ENCODE measurements around the gene TMCO5A.
"Not testable (repeated sequence)": the region's sequence is repeated elsewhere in the genome, so short reads cannot be mapped to it uniquely, and the experiment has no call there.

TMCO5A gene

DNA sequence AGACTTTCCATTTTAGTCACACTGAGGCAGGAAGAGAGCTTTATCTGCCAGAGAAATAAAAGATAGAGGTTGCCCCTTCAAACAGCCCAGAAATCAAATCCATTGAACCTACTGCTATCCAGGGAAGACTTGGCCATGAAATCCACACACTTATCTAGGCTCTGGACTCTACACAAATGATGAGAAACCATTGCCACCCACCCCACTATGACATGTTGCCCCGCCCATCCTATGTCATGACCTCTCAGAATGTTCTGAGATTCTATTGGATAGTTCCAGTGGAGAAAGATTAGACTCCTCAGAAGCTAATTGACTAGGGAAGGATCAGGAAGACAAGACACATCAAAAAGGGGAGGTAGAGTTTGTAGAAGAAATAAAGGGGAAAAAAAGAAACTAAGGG is at the start of gene TMCO5A:
TSS of gene TMCO5A (plus strand) at position 301 of the 400 bp plus-strand sequence. CDS start 1,684 bp downstream, outside the sequence.
- no peak for DNase-seq

GRCh38 chr15:37885651-37886050 is 48.8 kb upstream of the TMCO5A start:
- DNase-seq, result no peak

GRCh38 chr15:37888356-37888755 is 46.1 kb upstream of the TMCO5A start:
- no peak for DNase-seq

DNA sequence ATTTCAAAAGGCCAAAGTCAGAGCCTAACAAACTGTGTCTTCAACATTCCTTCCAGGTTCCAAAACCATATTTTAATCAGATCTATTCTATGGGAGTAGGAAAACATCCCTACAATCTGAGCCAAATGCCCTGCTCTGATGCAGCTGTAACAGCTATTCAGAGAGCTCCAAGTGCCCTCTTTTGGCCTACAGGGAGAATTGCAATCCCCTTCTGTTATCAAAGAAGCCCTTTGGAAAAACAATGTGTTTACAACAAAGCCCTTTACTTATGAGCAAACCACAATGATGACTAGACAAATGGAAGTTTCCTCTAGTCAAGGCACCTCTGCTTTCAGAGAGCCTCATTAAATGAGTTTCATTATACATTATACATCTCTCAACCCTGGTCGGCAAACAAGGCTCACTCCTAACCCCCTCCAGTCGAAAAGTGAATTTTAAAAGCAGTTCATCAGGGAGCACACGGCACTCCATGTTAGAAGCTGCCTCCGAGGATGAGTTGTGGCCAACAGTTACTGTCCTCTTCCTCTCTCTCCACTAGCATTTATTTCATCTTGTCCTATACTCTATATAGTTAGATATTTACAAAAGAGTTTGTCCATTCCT is 42.6 kb upstream of the TMCO5A start:
- DNase-seq, result peak; percentile 58

- no peak for DNase-seq
Measured at GRCh38 chr15:37893309-37893708, 41.1 kb upstream of the TMCO5A start.

- no peak for DNase-seq
Measured at GRCh38 chr15:37898362-37898761, 36.1 kb upstream of the TMCO5A start.

- no peak for DNase-seq
Measured at GRCh38 chr15:37900326-37901221, 33.9 kb upstream of the TMCO5A start.

DNA sequence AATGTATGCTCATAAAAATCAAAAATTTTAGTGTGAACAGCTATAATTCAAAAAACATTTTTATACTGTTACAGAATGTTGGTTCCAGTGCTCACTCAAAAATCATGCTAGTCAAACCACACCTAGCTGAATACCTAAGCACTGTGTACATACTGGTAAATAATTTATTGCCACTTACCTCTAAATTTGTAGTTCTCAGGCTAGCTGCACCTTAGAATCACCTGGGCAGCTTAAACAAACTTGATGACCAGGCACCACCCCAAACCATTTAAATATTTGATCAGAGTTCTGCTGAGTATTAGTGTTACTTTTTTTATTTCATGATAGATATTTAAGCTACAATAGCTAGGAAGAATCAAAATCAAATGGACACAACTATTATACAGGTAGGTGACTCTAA is 32.3 kb upstream of the TMCO5A start:
- no peak for DNase-seq

DNA sequence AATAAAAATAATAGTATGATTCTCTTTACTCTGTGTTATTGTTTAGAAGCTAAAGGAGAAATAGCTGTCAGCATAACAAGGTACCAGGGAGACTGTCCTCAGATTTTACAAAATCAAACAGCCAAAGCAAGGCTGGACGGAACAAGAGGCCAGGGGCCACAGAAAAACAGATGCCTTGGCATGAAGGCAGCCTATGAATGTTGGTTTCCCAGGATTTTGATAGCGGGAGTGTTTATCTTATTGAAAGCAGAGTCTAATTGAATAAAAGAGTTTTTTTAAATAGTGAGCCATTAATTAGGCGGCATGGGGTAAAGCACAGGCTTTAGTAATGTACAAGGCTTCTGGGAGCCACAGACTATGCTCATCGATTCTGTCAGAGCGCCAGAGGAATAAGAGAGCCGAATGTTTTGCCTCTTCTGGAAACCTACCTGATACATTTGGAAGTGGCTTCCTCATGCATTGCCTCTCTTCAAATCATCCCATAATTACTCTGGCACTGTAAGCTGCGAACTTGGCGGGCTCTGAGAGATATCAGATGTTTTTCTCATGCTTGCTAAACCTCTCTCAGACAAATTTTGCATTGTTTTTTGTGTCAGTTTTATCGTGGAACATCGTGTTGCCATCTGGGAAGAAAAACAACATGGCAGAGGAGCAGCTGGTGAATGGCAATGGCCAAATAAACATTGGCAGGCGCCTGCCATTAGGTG is 30.4 kb upstream of the TMCO5A start:
- DNase-seq, result peak; percentile 68

DNA sequence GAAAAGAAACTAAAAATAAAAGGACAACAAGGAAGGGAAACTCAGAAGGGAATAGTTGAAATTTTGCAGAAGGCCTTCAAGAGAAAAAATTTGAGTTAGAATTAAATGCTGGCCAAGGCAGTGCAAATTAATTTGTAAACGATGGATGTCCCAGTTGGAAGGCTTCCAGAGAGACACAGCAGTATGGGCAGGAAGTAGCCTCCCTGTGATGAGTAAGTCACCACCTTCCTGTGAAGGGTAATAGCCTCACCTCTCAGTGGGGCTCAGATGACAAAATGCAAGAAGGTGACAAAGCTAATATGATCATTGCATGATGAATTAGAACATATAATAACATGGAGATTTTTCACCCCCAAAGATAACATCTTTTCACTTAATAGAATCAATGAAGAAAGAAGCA is 27.3 kb upstream of the TMCO5A start:
- no peak for DNase-seq

DNA sequence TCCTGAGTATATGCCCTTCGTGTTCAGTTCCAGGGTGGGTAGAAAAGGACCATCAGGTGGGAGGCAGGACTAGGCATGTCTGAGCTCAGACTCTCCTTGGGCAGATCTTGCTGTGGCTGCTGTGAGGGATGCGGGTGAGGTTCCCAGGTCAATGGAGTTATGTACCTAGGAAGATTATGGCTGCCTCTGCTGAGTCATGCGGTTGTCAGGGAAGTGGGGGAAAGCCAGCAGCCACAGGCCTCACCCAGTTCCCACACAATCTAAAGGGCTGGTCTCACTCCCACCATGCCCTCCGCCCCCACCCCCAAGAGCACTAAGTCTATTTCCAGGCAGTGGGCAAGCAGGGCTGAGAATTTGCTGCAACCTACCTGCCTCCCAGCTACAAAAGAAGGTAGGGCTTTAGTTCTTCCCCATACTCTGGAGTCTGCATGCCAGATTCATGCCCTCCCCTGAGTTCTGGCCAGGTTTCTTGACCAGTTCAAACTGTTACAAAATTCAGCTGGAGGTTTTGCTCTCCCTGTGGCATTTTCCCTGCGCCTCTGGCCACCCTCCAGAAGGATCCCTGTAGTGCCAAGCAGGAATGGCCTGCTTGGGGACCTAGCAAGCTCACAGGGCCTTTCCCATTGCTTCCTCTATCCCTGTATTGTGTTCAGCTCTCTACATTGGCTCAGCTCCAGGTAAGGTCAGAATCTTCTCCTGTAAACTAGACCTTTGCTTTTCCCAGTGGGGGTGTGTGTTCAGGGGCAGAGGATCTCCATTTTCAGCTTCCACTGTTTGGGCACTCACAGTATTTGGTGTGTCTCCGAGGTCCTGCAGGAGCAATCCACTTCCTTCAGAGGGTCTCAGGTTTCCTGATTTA is 12.7 kb upstream of the TMCO5A start:
- no peak for DNase-seq

DNA sequence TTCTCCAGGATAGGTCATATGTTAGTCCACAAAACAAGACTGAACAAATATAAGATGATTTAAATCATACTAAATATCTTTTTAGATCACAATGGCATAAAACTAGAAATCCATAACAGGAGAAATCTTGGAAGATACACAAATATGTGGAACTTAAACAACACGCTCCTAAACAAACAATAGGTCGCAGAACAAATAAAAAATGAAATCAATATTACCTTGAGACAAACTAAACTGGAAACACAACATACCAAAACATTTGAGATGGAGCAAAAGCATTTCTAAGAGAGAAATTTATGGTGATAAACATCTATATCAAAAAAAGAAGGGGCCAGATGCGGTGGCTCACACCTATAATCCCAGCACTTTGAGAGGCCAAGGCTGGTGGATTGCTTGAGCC is 8.3 kb upstream of the TMCO5A start:
- no peak for DNase-seq

DNA sequence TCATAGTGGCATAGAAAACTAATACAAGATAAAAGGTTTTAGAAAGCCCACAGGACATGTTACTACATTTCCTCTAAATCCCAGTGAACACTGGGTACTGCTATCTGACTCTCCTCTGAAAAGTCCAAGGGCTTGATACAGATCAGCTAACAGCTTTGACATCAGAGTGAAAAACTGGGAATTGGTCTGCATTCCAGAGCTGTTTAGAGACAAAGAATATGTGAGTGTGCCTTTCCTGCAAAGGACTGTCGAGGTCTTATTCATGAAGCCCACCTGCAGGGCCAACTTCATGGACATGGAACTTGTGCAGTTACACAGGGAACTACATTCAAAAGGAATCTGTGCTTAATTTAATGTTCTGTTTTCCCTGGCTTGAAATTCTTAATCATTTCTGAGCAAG is 5.2 kb upstream of the TMCO5A start:
- DNase-seq, result no peak

DNA sequence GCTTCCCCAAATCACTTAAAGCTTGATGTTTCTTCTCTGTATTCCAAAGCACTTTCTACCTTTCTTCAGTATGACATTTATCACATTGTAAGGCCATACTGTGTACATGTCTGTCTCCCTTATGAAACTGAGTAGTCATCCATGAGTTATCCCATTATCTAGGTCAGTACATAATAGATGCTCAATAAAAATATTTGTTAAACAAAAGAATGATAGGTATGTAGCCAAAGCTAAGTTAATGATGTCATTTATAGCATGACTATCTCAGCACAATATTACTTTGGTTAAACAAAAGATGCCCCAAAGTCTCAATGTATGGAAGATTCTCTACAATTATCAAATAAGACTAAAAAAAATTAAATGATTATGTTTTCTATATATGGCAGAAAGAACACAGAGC is 3.1 kb upstream of the TMCO5A start:
- no peak for DNase-seq

DNA sequence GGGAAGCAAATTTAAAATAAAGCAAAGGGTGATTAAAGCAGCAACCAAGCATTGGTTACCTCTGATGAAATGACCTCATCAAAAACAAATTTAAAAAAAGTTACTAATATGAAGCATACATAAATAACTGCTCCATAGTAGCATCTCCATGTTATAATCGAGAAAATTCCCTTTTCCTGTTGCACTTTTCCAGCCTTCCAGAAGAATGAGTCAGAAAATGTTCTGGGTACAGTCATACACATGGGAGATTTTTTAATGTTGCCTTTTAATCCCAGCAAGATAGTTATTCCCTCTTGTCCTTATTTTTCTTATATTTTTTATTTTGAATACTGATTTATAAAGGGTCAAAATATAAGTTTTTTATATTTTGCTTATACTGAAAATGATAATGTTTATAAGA is 2.6 kb upstream of the TMCO5A start:
- no peak for DNase-seq

- no peak for DNase-seq
Measured at GRCh38 chr15:37932549-37932948, 1.9 kb upstream of the TMCO5A start.

DNA sequence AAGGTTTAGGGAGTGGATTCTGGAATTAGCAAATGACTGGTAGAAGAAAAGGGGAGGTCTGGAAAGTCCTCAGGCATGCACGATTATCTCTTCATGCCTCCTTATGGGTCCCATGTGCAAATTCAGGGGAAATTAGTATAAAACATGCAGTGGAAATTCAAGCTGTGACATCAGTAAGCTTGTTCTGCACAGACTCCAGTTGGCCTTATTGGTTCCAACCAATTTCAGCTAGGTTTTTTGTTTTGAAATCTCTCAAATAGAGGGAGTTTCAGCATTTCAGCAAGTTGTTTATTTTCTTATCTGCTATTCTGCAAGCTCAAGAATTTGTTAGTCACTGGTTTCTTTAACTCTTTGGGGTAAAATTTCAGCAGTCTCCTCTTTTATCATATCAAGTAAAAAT is 774 bp upstream of the TMCO5A start:
- DNase-seq, result no peak

GRCh38 chr15:37940876-37941275 is 6.4 kb downstream of the TMCO5A start:
- no peak for DNase-seq

- no peak for DNase-seq
Measured at GRCh38 chr15:37941779-37942178, 7.3 kb downstream of the TMCO5A start.

DNA sequence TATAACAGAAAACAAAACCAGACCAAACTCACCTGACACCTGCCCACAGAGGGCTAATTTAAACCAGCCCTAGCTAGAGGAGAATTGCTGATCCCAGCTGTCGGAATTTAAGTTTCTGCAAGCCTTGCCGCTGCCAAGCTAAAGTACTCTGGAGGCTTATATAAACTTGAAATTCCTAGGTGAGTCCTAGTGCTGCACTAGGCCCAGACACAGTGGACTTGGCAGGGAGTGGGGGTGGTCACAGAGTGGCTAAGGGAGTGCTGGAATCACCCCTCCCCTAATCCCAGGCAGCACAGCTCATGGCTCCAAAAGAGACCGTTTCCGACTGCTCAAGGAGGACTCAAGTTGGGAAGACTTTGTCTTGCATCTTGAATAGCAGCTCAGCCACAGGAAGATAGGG is 17.6 kb downstream of the TMCO5A start:
- DNase-seq, result no peak

GRCh38 chr15:37960742-37961141 is 26.3 kb downstream of the TMCO5A start:
- DNase-seq, result not testable (repeated sequence)

GRCh38 chr15:37967788-37968187 is 33.3 kb downstream of the TMCO5A start:
- DNase-seq, result no peak

DNA sequence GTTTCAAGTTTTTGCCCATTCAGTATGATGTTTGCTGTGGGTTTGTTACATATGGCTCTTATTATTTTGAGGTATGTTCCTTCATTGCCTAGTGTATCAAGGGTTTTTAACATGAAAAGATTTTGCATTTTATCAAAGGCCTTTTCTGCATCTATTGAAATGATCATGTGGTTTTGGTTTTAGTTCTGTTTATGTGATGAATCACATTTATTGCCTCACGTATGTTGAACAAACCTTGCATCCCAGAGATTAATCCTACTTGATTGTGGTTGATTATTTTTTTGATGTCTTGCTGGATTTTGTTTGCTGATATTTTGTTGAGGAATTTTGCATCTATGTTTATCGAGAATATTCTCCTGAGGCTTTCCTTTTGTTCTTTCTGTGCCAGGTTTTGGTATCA is 39.4 kb downstream of the TMCO5A start:
- no peak for DNase-seq

Measured in NCI-H1694 treated with DMSO at 0.1 percent for 48 hours (cell line).